Stimulated activated naive B cell treated with anti-CD40 and anti-IgM and Interleukin-4, amounts not matched to agents 10 μg/mL and 1 μg/mL and 100 μg/mL, for 72 hours (primary cell): ENCODE results near the gene HMBS.
"Not testable (repeated sequence)": the region's sequence is repeated elsewhere in the genome, so short reads cannot be mapped to it uniquely, and the experiment has no call there.

Source experiments
- ATAC-seq, 2 donors: fragments of 150-1000 bp; cut with Tn5 transposase; replicated peaks; 2 replicates each; pipeline ENCODE4 v1.10.0; 2021; ENCODE audit warnings: moderate library complexity in 1 of 2
- DNase-seq: peaks from one replicate; pipeline ENCODE4 v3.0.0; 2021
- H3K27ac Mint-ChIP-seq: one replicate; pipeline ENCODE4 v1.8.0; 2022; ENCODE audit warnings: mild to moderate bottlenecking, mixed read lengths
- H3K27me3 Mint-ChIP-seq, 2 donors: one replicate each; pipeline ENCODE4 v1.8.0; 2022; ENCODE audit warnings: mixed read lengths in 2 of 2
- H3K36me3 Mint-ChIP-seq, 2 donors: one replicate each; pipeline ENCODE4 v1.8.0; 2022; ENCODE audit warnings: mixed read lengths in 2 of 2, mild to moderate bottlenecking in 1 of 2
- H3K4me1 Mint-ChIP-seq, 2 donors: one replicate each; pipeline ENCODE4 v1.8.0; 2022; ENCODE audit warnings: mixed read lengths in 2 of 2, mild to moderate bottlenecking in 1 of 2
- H3K4me3 Mint-ChIP-seq, 2 donors: one replicate each; pipeline ENCODE4 v1.8.0; 2022; ENCODE audit warnings: mild to moderate bottlenecking in 2 of 2, mixed read lengths in 2 of 2, moderate library complexity in 1 of 2
- H3K9me3 Mint-ChIP-seq, 2 donors: one replicate each; pipeline ENCODE4 v1.8.0; 2022; ENCODE audit warnings: mixed read lengths in 2 of 2, mild to moderate bottlenecking in 1 of 2

HMBS gene

GRCh38 chr11:119134389-119134978 lies 49.8 kb downstream of the HMBS start:
- Mint-ChIP-seq H3K4me3 (no peak overlapping the region), H3K9me3 (no peaks in the 10 kb centered on the region), H3K4me1 (peaks cover 0 to 4% of the 10 kb centered on the region in 2 donors), H3K36me3 (peaks cover 35 to 49% of the 10 kb centered on the region in 2 donors), H3K27ac (no peak overlapping the region), H3K27me3 (peaks cover 0 to 4% of the 10 kb centered on the region in 2 donors)
- DNase-seq = no peak
- ATAC-seq = peak in 1 of 2 donors; percentile 64

- H3K4me1 Mint-ChIP-seq, H3K27ac Mint-ChIP-seq, ATAC-seq, H3K9me3 Mint-ChIP-seq, H3K36me3 Mint-ChIP-seq, H3K4me3 Mint-ChIP-seq, DNase-seq: not testable (repeated sequence)
- H3K27me3 Mint-ChIP-seq = peaks cover 11 to 15% of the 10 kb centered on the region in 2 donors
Measured at GRCh38 chr11:119139276-119139675, 54.6 kb downstream of the HMBS start.
